Measurements from ENCODE around the gene AMOTL1.
"Not testable (repeated sequence)": the region's sequence is repeated elsewhere in the genome, so short reads cannot be mapped to it uniquely, and the experiment has no call there.

Gene AMOTL1

DNA sequence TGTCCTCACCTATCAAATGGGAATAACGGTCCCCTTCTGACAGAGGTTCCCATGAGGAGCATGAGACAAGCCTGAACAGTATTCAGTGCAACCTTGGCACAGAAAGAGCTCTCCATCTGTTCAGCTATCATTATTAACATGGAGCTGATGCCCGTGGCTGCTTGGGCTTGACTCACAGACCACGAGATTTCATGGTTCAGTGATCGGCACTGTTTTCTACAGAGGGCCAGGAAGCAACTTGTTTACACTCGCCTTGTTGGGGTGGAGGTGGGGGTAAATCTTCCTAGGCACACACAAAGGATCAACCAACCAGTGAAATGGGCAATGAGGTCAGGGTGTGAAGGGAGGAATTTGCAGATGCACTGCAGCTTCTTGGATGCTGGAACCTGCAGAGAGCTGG is 117.0 kb downstream of the AMOTL1 start:
- no peak for DNase-seq

- DNase-seq, result no peak
These were observed 117.4 kb downstream of the AMOTL1 start for GRCh38 chr11:94885581-94885980.

GRCh38 chr11:94888204-94888603 is 120.0 kb downstream of the AMOTL1 start:
- no peak for DNase-seq

DNA sequence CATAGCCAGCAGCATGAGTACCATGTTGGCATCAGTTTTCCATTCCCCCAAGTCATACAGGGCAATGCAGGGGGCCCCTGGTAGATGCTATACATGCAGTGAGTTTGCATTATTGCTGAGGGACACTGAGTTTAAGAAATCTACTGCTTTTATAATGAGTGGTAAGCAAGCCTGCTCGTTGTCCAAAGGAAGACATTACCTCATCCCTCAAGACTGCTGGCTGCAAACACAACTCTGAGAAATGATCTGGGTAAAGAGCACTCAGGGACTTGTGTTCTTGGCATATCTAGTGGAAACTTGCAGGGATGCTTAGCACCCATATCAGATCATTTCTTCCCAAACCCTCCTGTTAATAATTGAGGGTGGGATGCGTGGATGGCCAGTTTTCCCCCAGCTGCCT is 127.3 kb downstream of the AMOTL1 start:
- no peak for DNase-seq

GRCh38 chr11:94895971-94896370 is 127.8 kb downstream of the AMOTL1 start:
- DNase-seq, result no peak

- DNase-seq, result peak; percentile 65
These were observed 129.2 kb downstream of the AMOTL1 start for GRCh38 chr11:94897330-94897768.

DNA sequence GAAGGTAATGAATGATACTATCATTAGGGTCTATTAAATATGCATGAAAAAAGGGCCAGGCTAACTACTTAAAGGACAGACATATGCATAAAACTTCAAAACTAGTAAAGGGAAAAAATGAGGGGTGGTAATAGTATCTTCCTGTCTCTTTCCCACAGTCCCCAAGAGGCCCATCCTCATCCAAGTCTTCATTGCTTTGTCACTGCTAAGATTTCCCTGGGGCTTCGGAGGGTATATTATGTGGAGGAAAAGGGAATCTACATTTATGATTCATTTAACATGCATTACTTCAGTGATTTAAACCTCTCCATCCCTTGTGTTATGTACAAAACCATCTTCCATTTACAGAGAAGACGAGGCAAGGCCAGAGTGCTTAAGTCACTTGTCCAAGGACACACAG is 139.1 kb downstream of the AMOTL1 start:
- DNase-seq, result no peak

- DNase-seq, result no peak
These were observed 141.2 kb downstream of the AMOTL1 start for GRCh38 chr11:94909371-94909820.

GRCh38 chr11:94910270-94910669 is 142.1 kb downstream of the AMOTL1 start:
- no peak for DNase-seq

GRCh38 chr11:94910779-94911178 is 142.6 kb downstream of the AMOTL1 start:
- no peak for DNase-seq

DNA sequence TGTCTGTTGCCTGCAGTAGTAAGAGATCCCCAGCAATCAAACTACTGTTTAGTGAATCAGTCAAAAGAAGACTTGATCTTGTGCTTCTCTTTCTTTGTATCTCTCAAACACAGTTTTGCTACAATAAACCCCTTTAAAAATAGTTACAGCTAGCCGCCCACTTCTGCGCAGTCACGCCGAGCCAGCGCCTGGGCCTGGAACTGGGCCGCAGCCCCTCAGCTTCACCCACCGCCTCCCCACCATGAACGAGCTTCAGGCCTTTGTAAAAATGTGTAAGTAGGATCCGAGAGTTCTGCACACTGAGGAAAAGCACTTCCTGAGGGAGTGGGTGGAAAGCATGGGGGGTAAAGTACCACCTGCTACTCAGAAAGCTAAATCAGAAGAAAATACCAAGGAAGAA is 144.7 kb downstream of the AMOTL1 start:
- no peak for DNase-seq

GRCh38 chr11:94913718-94914394 is 145.7 kb downstream of the AMOTL1 start:
- DNase-seq, result not testable (repeated sequence)

DNA sequence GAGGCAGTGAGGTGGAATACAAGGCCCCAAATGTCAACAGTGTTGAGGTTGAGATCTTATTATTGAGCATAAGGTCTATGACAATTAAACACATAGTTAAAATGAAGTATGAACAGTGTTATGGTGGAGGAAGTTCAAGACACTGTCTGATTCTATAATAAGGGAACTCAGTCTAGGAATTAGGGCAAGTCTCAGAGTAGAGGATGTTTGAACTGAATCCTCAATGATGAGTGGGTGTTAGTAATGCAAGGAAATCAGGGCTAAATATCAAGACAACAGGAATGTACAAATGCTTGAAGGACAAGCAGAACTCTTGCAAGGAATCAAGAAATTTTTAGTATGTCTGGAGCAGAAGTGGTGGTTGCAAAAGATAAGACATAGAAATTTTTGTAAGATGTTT is 152.2 kb downstream of the AMOTL1 start:
- DNase-seq, result no peak

GRCh38 chr11:94922321-94923003 is 154.3 kb downstream of the AMOTL1 start:
- peak; percentile 31 for DNase-seq

- no peak for DNase-seq
These were observed 154.8 kb downstream of the AMOTL1 start for GRCh38 chr11:94923004-94923334.

- DNase-seq, result no peak
These were observed 156.0 kb downstream of the AMOTL1 start for GRCh38 chr11:94924171-94924572.

DNA sequence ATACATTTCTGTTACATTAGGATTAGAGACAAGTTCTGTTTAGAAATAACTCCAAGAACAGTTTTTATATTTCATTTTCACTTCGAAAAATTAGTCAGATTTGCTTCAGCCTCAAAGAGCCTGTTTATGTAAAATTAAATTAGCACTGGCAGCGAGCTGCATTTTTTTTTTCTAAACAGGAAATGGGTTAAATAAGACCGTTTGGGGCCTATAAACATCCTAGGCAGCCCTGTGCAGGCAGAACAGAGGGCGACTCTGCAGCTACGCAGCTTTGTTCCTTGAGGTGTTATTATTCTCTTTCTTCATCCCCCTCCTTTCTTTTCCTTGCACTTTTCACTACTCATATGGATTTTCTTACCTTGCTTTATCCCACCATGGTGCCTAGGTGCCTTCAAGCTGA is 156.5 kb downstream of the AMOTL1 start:
- no peak for DNase-seq

GRCh38 chr11:94925422-94926270 is 157.5 kb downstream of the AMOTL1 start:
- no peak for DNase-seq

- no peak for DNase-seq
These were observed 158.1 kb downstream of the AMOTL1 start for GRCh38 chr11:94926271-94926625.

Measured in OCI-M1 (cell line).